Fibroblast of lung (primary cell): ENCODE measurements around the gene ZNF521. TPM values are rescaled to one million over a fixed set of nuclear protein-coding genes. Genes with fewer than 3 reads are reported as not detected.
"Not testable (repeated sequence)": the region's sequence is repeated elsewhere in the genome, so short reads cannot be mapped to it uniquely, and the experiment has no call there.

Experiments used
- DNase-seq, 2 donors: peaks; one replicate each; pipeline versions ENCODE4 v3.0.0 to v3.0.0-alpha.2; 2010; ENCODE audit warnings: low read depth in 2 of 2
- H2AFZ ChIP-seq: 2 replicates; pipeline ENCODE4 v1.5.1; 2012; ENCODE audit warnings: low read length, control low read depth, inconsistent platforms
- H3K27ac ChIP-seq: 2 replicates; pipeline ENCODE4 v1.5.1; 2011; ENCODE audit warnings: low read length, control low read depth; ENCODE audit not compliant: insufficient read depth
- H3K27me3 ChIP-seq: 2 replicates; pipeline ENCODE4 v1.5.1; 2011; ENCODE audit warnings: mild to moderate bottlenecking, low read length; ENCODE audit not compliant: control insufficient read depth, insufficient read depth
- H3K36me3 ChIP-seq: 2 replicates; pipeline ENCODE4 v1.5.1; 2011; ENCODE audit warnings: low read length; ENCODE audit not compliant: control insufficient read depth, insufficient read depth
- H3K4me1 ChIP-seq: 2 replicates; pipeline ENCODE4 v1.5.1; 2011; ENCODE audit warnings: low read length; ENCODE audit not compliant: control insufficient read depth, insufficient read depth; ENCODE audit errors: extremely low read depth
- H3K4me2 ChIP-seq: 2 replicates; pipeline ENCODE4 v1.5.1; 2011; ENCODE audit warnings: low read length, control low read depth; ENCODE audit not compliant: insufficient read depth; ENCODE audit errors: extremely low read depth
- H3K4me3 ChIP-seq, 4 experiments: fragments of 200-600 bp in 1 of 4; sonication (generic) in 1 of 4; replicated peaks in 1 of 4; 2 replicates each; pipeline ENCODE4 v1.5.1; 2011 to 2016; ENCODE audit warnings: low read length in 4 of 4, low read depth in 3 of 4, mild to moderate bottlenecking in 3 of 4, control low read depth in 2 of 4, inconsistent platforms in 1 of 4, mixed read lengths in 1 of 4; ENCODE audit not compliant: insufficient read depth in 1 of 4; ENCODE audit errors: control extremely low read depth in 1 of 4
- H3K79me2 ChIP-seq: 2 replicates; pipeline ENCODE4 v1.5.1; 2012; ENCODE audit warnings: mild to moderate bottlenecking, low read length, inconsistent platforms; ENCODE audit not compliant: control insufficient read depth, insufficient read depth
- H3K9ac ChIP-seq: 2 replicates; pipeline ENCODE4 v1.5.1; 2011; ENCODE audit warnings: mild to moderate bottlenecking, low read length, control low read depth; ENCODE audit not compliant: insufficient read depth
- H3K9me3 ChIP-seq: 2 replicates; pipeline ENCODE4 v1.5.1; 2012; ENCODE audit warnings: low read depth, low read length; ENCODE audit not compliant: control insufficient read depth, insufficient read depth
- H4K20me1 ChIP-seq: 2 replicates; pipeline ENCODE4 v1.5.1; 2011; ENCODE audit warnings: low read length; ENCODE audit not compliant: control insufficient read depth, insufficient read depth; ENCODE audit errors: extremely low read depth
- EZH2 ChIP-seq: IDR thresholded peaks from 2 replicates; pipeline ENCODE4 v1.5.1; 2012; ENCODE audit warnings: low read length, control low read depth, mild to moderate bottlenecking; ENCODE audit errors: missing control alignments
- polyA plus RNA-seq, 2 donors: library from polyadenylated mRNA; depleted of rRNA in 1 of 2; stranded (reverse) in 1 of 2; unstranded in 1 of 2; fragments of >200 nt; gene quantifications; 2 replicates each; pipeline ENCODE4 v1.2.1, GENCODE V29; 2011 to 2012; ENCODE audit warnings: missing spikeins in 1 of 2
- total RNA-seq: library from RNA; depleted of rRNA; stranded (reverse); fragments of >200 nt; gene quantifications from 2 replicates; pipeline ENCODE4 v1.2.1, GENCODE V29; 2014
- TF ChIP-seq, protein P1 (sequence below), 2 donors: IDR thresholded peaks in 1 of 2; conservative IDR thresholded peaks in 1 of 2; 1 replicate in 1 of 2; 2 replicates in 1 of 2; pipeline ENCODE4 v1.5.1; 2011 to 2012; ENCODE audit warnings: low read length in 2 of 2, control low read depth in 1 of 2, inconsistent platforms in 1 of 2, low read depth in 1 of 2, mild to moderate bottlenecking in 1 of 2

ZNF521 gene
- total and polyA plus RNA-seq, 2 donors (not counting 1 experiment from before 2014, with no cell fraction given), result 25.2 to 43.6 TPM

- no peak overlapping the region for H3K4me2 ChIP-seq
- H2AFZ ChIP-seq, result no peak overlapping the region
- no peak overlapping the region for H3K27ac ChIP-seq
- H3K27me3 ChIP-seq, result no peaks in the 10 kb centered on the region
- no peaks in the 10 kb centered on the region for H3K79me2 ChIP-seq
- no peaks in the 10 kb centered on the region for H3K9me3 ChIP-seq
- no peak for TF ChIP-seq EZH2
- TF ChIP-seq, protein P1, sequence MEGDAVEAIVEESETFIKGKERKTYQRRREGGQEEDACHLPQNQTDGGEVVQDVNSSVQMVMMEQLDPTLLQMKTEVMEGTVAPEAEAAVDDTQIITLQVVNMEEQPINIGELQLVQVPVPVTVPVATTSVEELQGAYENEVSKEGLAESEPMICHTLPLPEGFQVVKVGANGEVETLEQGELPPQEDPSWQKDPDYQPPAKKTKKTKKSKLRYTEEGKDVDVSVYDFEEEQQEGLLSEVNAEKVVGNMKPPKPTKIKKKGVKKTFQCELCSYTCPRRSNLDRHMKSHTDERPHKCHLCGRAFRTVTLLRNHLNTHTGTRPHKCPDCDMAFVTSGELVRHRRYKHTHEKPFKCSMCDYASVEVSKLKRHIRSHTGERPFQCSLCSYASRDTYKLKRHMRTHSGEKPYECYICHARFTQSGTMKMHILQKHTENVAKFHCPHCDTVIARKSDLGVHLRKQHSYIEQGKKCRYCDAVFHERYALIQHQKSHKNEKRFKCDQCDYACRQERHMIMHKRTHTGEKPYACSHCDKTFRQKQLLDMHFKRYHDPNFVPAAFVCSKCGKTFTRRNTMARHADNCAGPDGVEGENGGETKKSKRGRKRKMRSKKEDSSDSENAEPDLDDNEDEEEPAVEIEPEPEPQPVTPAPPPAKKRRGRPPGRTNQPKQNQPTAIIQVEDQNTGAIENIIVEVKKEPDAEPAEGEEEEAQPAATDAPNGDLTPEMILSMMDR (conservative IDR thresholded peaks at IDR 0.05 in 1 of 2, IDR thresholded peaks at IDR 0.05 in 1 of 2; ENCODE audit: low read depth in 1 of 2, low read length in 2 of 2), result no peak
- no peaks in the 10 kb centered on the region for H4K20me1 ChIP-seq
- H3K36me3 ChIP-seq, result no peaks in the 10 kb centered on the region
- H3K4me1 ChIP-seq, result no peaks in the 10 kb centered on the region
- H3K4me3 ChIP-seq, result no peak overlapping the region
- no peak for DNase-seq
- H3K9ac ChIP-seq, result no peak overlapping the region
These were observed 313.7 kb downstream of the ZNF521 start for GRCh38 chr18:25038261-25038660.

DNA sequence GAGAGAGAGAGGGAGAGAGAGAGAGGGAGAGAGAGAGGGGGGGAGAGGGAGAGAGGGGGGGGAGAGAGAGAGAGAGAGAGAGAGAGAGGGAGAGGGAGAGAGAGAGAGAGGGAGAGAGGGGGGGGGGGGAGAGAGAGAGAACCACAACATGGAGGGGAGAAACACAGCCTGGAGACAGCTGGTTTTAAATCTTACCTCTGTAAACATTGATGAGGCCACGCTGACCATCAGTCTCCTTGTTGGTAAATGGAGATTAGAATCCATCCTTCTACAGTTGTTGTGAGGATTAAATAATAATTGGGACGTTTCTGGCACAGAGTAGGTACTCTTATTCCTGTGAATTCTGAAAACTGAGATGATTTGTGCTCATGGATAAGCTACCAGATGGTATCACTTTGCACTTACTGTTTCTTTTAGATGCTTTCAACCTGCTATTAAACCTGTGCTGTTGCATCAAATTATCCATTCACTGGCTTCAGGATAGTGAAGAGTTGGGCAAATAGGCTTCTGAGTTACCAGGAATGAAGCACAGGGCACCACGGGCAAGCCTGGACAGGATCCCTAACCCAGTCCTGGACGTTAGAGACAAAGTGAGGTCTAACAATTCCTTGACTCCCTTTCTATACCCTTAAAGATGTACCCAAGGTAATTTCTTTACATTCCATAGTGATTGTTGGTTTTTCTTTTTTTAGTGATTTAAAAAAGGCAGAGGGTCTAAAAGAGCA lies 318.1 kb downstream of the ZNF521 start:
- no peak for TF ChIP-seq EZH2
- TF ChIP-seq, protein P1 (conservative IDR thresholded peaks at IDR 0.05 in 1 of 2, IDR thresholded peaks at IDR 0.05 in 1 of 2; ENCODE audit: low read depth in 1 of 2, low read length in 2 of 2), result no peak
- DNase-seq, result no peak
- Histone ChIP-seq H4K20me1 (no peaks in the 10 kb centered on the region), H3K36me3 (no peaks in the 10 kb centered on the region), H3K9ac (no peak overlapping the region), H3K79me2 (no peaks in the 10 kb centered on the region), H3K9me3 (no peaks in the 10 kb centered on the region), H3K27ac (no peak overlapping the region), H3K4me2 (no peak overlapping the region), H2AFZ (no peak overlapping the region), H3K4me1 (no peaks in the 10 kb centered on the region), H3K27me3 (peaks cover 6% of the 10 kb centered on the region), H3K4me3 (no peak overlapping the region)

DNA sequence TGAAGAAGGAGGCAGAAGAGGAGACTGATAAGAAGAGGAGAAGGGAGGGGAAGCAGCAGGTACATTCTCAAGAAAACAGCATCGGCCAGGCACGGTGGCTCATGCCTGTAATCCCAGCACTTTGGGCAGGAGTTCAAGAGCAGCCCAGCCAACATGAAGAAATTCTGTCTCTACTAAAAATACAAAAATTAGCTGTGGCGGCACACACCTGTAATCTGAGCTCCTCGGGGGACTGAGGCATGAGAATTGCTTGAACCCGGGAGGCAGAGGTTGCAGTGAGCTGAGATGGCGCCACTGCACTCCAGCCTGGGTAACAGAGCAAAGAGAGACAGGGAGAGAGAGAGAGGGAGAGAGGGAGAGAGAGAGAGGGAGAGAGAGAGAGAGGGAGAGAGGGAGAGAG lies 318.8 kb downstream of the ZNF521 start:
- H3K27me3 ChIP-seq, DNase-seq, H3K9ac ChIP-seq, H3K9me3 ChIP-seq, H3K4me3 ChIP-seq, H3K27ac ChIP-seq, H3K4me2 ChIP-seq, H4K20me1 ChIP-seq, H3K79me2 ChIP-seq, H3K36me3 ChIP-seq, H3K4me1 ChIP-seq, H2AFZ ChIP-seq: not testable (repeated sequence)
